Bronchial epithelial cell (primary cell): ENCODE results near the gene DMD. TPM values are rescaled to one million over a fixed set of nuclear protein-coding genes. Genes with fewer than 3 reads are reported as not detected.

Source experiments
- DNase-seq: peaks from one replicate; pipeline ENCODE4 v3.0.0-alpha.2; 2010; ENCODE audit warnings: low read depth
- FAIRE-seq: peaks from 2 replicates; lab custom pipeline; 2011; peaks lifted over from hg19 to GRCh38; lab: Jason Lieb, UNC
- H3K27me3 ChIP-seq: 2 replicates; pipeline ENCODE4 v1.5.1; 2011; ENCODE audit warnings: low read length; ENCODE audit not compliant: control insufficient read depth, insufficient read depth
- H3K36me3 ChIP-seq: 2 replicates; pipeline ENCODE4 v1.5.1; 2011; ENCODE audit warnings: low read length; ENCODE audit not compliant: control insufficient read depth, insufficient read depth
- H3K4me3 ChIP-seq: 2 replicates; pipeline ENCODE4 v1.5.1; 2011; ENCODE audit warnings: mild to moderate bottlenecking, low read depth, low read length, control low read depth
- total RNA-seq: library from RNA; depleted of rRNA; stranded (reverse); fragments of >200 nt; gene quantifications from 2 replicates; pipeline ENCODE4 v1.2.1, GENCODE V29; 2014
- TF ChIP-seq, protein P1 (sequence below): IDR thresholded peaks from 2 replicates; pipeline ENCODE4 v1.5.1; 2011; ENCODE audit warnings: mild to moderate bottlenecking, moderate library complexity, low read length, control low read depth, inconsistent platforms; ENCODE audit not compliant: insufficient read depth, severe bottlenecking

Gene DMD
- total RNA-seq, 1 donor from 2014 or later: 4.5 TPM

DNA sequence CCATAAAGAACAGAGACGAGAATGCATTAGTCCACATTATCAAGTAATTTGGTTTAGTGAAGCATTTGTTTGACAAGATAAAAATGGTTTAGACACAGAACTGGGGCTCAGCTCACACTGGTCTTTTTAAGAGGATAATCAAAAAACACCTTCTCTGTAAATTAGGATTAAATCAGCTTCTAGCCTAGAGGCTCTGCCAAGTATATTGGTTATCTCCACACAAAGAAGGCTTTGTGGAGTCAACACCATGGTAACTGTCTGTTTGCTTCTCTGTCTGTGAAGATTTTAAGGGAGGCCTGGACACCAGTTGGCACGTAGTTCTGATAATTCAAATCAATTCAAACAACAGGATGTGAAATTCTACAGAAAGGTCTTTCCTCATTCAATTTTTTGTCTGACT lies 687.0 kb downstream of the DMD start:
- DNase-seq (no peak), FAIRE-seq (no peak)
- TF ChIP-seq, protein P1, sequence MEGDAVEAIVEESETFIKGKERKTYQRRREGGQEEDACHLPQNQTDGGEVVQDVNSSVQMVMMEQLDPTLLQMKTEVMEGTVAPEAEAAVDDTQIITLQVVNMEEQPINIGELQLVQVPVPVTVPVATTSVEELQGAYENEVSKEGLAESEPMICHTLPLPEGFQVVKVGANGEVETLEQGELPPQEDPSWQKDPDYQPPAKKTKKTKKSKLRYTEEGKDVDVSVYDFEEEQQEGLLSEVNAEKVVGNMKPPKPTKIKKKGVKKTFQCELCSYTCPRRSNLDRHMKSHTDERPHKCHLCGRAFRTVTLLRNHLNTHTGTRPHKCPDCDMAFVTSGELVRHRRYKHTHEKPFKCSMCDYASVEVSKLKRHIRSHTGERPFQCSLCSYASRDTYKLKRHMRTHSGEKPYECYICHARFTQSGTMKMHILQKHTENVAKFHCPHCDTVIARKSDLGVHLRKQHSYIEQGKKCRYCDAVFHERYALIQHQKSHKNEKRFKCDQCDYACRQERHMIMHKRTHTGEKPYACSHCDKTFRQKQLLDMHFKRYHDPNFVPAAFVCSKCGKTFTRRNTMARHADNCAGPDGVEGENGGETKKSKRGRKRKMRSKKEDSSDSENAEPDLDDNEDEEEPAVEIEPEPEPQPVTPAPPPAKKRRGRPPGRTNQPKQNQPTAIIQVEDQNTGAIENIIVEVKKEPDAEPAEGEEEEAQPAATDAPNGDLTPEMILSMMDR: no peak
- no peak overlapping the region for H3K4me3 ChIP-seq
- no peaks in the 10 kb centered on the region for H3K36me3 ChIP-seq
- no peaks in the 10 kb centered on the region for H3K27me3 ChIP-seq

DNA sequence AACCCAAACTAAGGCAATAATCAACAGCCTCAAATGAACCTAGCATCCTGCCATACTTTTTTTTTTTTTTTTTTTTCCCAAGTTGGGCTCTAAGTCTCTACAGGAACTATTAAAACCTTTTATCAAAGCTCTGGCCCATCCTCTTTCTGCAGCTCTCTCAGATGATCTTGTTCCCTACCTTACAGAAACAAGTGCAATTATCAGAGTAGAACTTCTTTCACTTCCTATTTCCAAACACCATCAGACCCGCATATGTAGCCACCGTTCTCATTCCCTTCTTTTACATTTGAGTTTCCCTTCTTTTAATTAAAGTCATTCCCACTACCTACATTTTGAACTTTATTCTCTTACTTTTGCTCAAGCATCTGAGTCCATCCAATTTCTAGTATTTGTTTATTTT lies 690.6 kb downstream of the DMD start:
- DNase-seq (no peak), FAIRE-seq (no peak)
- H3K4me3 ChIP-seq: no peak overlapping the region
- no peaks in the 10 kb centered on the region for H3K36me3 ChIP-seq
- H3K27me3 ChIP-seq: no peaks in the 10 kb centered on the region
- TF ChIP-seq, protein P1: no peak

DNA sequence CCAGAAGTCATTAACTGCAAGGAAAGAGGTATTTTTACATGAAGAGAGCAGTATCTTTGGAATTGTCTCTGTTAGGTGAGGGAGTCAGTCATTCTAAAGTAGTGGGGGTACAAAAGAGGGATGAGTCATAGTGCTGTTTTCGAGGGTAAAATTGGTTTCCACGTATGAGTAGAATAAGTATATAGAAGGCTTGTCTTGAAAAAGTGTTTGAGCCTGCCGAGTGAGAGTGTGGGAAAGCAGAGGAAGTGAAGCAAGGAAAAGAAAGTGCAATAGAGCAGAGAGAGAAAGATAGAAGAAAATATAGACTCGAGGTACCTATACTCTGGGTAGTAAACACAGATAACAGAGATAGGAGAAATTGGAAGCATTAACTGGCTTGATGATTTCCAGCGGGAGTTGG lies 696.4 kb downstream of the DMD start:
- Histone ChIP-seq H3K27me3 (no peaks in the 10 kb centered on the region), H3K4me3 (no peak overlapping the region), H3K36me3 (no peaks in the 10 kb centered on the region)
- FAIRE-seq (no peak), DNase-seq (no peak)
- TF ChIP-seq, protein P1: no peak

DNA sequence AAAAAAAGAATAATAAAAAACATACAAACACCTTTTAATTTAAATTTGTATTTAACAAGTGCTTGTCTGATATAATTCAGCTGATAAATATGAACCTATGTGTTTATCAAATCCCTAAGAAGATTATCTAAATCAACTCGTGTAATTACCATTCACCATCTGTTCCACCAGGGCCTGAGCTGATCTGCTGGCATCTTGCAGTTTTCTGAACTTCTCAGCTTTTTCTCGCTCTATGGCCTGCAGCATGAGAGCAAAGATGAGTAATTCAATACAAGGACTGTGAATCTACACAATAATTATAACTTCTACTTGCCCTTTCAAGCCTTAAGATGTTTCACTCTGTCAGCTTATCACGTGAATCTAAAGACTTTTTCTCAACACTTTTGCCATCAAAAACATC lies 709.7 kb downstream of the DMD start:
- H3K27me3 ChIP-seq: no peaks in the 10 kb centered on the region
- no peak for FAIRE-seq
- H3K36me3 ChIP-seq: no peaks in the 10 kb centered on the region
- no peak for DNase-seq
- TF ChIP-seq, protein P1: no peak
- no peak overlapping the region for H3K4me3 ChIP-seq

DNA sequence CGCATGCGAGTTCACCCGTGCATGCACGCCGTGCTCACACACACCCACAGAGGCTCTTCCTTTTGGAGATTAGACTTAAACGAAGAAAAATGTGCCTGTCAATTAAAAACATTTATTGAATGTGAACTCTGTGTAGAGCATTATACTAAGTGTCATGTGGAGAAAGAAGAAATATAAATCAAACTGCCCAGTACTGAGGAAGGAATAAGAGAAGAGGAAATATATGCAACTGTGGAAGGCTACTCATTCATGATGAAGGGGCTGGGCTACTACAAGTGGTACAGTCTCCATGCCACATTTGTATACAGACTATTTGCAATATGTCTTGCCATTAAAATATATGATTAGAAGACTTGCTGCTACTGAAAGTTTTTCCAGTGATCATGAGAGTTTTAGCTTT lies 714.7 kb downstream of the DMD start:
- TF ChIP-seq, protein P1: no peak
- Histone ChIP-seq H3K27me3 (no peaks in the 10 kb centered on the region), H3K36me3 (no peaks in the 10 kb centered on the region), H3K4me3 (no peak overlapping the region)
- no peak for FAIRE-seq
- no peak for DNase-seq

DNA sequence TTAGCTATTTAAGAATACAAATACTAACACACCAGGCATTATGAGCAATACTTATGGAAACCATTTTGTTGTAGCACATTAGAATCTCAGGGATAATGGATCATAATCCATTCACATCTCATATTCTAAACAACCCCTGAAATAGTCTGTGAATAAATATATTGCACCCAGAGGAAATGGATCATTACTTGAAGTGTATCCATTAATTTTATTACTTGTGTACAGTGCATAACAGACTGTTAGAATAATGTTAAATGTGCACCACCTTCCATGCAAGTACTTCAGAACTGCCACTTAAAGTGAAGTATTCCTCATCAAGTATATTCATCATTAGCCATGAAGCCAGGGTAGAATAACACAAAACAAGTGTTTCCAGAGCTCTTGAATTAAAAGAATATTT lies 715.5 kb downstream of the DMD start:
- DNase-seq: no peak
- Histone ChIP-seq H3K4me3 (no peak overlapping the region), H3K27me3 (no peaks in the 10 kb centered on the region), H3K36me3 (no peaks in the 10 kb centered on the region)
- no peak for FAIRE-seq
- TF ChIP-seq, protein P1: no peak
